ENCODE results near the gene CAMSAP1. TPM values are rescaled to one million over a fixed set of nuclear protein-coding genes. Genes with fewer than 3 reads are reported as not detected.
"Not testable (repeated sequence)": the region's sequence is repeated elsewhere in the genome, so short reads cannot be mapped to it uniquely, and the experiment has no call there.

CAMSAP1 gene, protein sequence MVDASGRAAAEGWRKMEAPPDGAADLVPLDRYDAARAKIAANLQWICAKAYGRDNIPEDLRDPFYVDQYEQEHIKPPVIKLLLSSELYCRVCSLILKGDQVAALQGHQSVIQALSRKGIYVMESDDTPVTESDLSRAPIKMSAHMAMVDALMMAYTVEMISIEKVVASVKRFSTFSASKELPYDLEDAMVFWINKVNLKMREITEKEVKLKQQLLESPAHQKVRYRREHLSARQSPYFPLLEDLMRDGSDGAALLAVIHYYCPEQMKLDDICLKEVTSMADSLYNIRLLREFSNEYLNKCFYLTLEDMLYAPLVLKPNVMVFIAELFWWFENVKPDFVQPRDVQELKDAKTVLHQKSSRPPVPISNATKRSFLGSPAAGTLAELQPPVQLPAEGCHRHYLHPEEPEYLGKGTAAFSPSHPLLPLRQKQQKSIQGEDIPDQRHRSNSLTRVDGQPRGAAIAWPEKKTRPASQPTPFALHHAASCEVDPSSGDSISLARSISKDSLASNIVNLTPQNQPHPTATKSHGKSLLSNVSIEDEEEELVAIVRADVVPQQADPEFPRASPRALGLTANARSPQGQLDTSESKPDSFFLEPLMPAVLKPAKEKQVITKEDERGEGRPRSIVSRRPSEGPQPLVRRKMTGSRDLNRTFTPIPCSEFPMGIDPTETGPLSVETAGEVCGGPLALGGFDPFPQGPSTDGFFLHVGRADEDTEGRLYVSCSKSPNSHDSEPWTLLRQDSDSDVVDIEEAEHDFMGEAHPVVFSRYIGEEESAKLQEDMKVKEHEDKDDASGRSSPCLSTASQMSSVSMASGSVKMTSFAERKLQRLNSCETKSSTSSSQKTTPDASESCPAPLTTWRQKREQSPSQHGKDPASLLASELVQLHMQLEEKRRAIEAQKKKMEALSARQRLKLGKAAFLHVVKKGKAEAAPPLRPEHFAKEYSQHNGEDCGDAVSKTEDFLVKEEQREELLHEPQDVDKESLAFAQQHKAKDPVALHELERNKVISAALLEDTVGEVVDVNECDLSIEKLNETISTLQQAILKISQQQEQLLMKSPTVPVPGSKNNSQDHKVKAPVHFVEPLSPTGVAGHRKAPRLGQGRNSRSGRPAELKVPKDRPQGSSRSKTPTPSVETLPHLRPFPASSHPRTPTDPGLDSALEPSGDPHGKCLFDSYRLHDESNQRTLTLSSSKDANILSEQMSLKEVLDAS (N-terminal part only)
- total RNA-seq: 22.9 and 25.2 TPM in 2 replicates

DNA sequence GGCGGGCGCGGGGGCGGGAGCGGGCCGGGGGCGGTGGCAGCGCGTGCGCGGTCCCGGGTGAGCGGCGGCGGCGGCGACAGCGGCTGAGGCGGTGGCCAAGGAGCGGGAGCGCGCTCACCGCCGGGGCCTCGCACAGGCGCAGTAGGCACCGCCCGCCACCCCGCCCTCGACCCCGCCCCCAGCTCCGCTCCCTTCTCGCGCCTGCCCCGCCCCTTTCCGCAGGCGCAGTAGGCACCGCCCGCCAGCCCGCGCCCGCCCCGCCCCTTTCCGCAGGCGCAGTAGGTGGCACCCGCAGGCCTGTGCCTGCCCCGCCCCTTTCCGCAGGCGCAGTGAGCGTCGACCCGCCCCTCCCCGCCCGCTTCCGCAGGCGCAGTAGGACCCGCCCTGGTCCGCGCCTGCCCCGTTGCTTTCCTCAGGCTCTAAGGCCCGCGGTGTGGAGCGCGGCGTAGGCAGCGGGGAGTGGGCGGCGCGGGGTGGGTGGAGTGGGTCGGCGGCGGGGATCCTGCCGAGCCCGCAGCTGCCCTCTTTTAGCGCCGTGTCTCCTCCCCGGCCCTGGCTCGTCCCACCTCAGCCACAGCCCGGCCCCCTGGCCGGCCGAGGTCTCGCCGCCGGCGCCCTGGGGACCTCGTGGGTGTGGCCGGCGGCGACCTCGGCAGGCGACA, at the start of gene CAMSAP1:
Gene CAMSAP1 (minus strand): TSS at position 116 of the 662 bp plus-strand sequence. CDS start 387 bp downstream, outside the sequence.
- intact Hi-C loops (cut with micrococcal nuclease): loop anchor here (1.0 to 10.0 kb wide), 13 partner anchors 20 to 1840 kb away; partner anchors contain the start of genes ARRDC1, BRD3, MRPL41 and NOTCH1

DNA sequence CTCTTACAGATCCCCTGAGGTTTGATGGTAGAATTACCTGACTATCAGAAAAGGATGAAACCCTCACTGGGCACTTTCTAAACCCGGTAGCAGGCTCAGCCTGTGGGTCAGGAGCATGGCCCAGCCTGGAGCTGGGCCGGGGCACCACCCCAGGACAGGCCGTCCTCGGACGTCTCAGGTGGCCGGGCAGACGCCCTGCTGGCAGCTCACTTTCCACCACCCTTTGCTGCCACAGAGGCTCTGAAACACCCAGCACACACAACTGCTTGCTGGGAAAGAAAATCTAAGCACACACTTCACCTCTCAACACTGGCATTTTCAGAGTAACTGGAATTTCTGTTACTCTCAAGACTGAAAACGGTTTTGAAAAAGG, 49.4 kb upstream of the CAMSAP1 start:
- intact Hi-C loops (cut with micrococcal nuclease): no loop called here

GRCh38 chr9:135955934-135956801, 48.8 kb upstream of the CAMSAP1 start:
- intact Hi-C loops (cut with micrococcal nuclease): no loop called here

- intact Hi-C loops (cut with micrococcal nuclease): no loop called here
Observed at GRCh38 chr9:135952664-135953206, 45.4 kb upstream of the CAMSAP1 start.

- intact Hi-C loops (cut with micrococcal nuclease): no loop called here
Observed at GRCh38 chr9:135951889-135952663, 44.7 kb upstream of the CAMSAP1 start.

DNA sequence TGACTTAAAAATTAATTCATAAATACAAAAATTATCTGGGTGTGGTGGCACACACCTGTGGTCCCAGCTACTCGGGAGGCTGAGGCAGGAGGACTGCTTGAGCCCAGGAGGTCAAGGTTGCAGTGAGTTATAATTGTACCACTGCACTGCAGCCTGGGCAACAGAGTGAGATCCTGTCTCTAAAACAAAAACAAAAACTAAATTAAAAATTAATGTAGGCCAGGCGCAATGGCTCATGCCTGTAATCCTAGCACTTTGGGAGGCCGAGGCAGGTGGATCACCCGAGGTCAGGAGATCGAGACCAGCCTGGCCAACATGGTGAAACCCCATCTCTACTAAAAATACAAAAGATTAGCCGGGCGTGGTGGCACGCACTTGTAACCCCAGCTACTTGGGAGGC, 44.0 kb upstream of the CAMSAP1 start:
- intact Hi-C loops (cut with micrococcal nuclease): not testable (repeated sequence)

DNA sequence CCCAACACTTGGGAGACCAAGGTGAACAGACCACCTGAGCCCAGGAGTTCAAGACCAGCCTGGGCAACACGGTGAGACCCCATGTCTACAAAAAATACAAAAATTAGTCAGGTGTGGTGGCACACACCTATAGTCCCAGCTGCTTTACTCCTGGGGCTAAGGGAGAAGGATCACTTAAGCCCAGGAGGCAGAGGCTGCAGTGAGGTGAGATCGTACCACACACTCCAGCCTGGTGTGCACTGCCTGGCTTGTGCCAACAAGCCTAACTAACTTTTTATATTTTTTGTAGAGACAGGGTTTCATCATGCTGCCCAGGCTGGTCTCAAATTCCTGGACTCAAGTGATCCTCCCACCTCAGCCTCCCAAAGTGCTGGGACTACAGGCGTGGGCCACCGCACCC, 43.5 kb upstream of the CAMSAP1 start:
- intact Hi-C loops (cut with micrococcal nuclease): not testable (repeated sequence)

GRCh38 chr9:135950135-135950682, 42.9 kb upstream of the CAMSAP1 start:
- intact Hi-C loops (cut with micrococcal nuclease): no loop called here

- intact Hi-C loops (cut with micrococcal nuclease): no loop called here
Observed at GRCh38 chr9:135949501-135950134, 42.3 kb upstream of the CAMSAP1 start.

DNA sequence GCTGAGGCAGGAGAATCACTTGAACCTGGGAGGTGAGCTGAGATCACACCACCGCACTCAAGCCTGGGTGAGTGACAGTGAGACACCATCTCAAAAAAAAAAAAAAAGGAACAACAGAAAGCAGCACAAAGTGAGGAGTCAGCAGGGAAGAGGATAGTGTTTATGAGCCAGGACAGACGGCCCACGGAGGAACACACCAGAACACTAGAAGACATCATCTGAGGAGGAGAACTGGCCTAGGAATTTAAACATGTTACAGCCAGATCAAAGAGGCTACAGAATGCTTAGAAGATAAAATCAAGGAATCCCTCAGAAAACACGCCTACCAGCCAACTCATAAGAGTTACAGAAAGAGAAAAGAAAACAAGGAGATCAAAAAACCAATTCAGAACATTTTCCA, 41.6 kb upstream of the CAMSAP1 start:
- intact Hi-C loops (cut with micrococcal nuclease): no loop called here

DNA sequence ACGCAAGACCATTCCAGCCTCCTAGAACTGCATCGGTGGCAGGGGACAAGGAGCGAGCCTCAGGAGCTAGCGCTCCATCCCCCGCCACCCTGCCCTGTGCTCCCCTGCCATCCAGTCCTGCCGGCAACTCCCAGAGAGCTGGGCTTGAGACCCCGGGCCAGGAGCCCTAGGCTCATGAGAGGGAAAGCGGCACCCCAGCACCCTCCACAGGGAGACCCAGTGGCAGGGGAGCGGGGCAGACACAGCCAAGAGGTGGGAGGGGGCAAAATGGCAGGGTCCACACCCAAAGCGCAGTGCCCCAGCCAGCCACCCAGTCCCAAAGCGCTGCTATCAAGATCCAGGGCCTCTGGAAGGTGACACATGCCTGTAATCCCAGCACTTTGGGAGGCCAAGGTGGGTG, 41.1 kb upstream of the CAMSAP1 start:
- intact Hi-C loops (cut with micrococcal nuclease): no loop called here

DNA sequence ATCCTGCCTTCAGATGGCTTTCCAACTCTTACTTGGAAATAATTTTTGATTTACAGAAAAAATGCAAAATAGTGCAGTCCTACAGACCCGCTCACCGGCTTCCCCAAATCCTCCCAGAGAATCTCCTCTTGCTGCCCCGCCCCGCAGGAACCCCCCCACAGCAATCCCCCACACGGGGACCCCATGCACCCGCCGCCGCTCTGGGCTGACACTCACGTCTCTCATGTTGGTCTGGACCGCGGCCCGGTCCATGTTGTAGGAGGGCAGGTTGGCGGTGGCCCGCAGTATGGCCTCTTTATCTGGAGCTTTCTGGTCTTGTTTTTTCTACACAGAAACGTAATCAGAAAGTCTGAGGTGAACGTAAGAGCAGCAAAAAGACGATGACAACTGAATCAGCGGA, 40.2 kb upstream of the CAMSAP1 start:
- intact Hi-C loops (cut with micrococcal nuclease): no loop called here

GRCh38 chr9:135947105-135947504, 39.8 kb upstream of the CAMSAP1 start:
- intact Hi-C loops (cut with micrococcal nuclease): not testable (repeated sequence)

DNA sequence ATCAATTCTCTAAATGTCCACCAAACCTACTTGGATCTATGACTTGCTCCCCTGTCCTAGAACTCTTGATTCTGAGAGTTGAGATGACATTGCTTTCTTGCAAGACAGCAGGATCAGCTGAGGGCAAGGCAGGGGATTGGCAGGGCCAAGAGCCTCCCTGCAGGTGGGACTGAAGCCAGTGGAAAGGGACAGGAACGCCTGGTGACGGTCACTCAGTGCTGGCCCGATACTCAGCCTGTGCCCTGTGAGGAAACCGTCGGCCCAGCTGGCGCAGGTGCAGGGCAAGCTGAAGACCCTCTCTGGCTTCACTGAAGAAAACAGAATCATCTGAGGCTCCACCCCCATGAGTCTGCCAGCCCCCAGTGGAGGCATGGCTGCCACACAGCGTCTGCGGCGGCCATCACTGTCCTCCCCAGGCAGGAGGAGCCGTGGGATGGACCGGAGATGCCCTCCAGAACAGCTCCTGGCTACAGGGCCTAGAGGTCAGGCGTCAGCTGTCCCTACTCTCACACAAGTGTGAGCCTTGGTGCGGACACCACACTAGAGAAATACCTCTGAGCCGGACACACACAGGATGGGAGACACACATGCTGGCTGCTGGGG, 39.1 kb upstream of the CAMSAP1 start:
- intact Hi-C loops (cut with micrococcal nuclease): no loop called here

DNA sequence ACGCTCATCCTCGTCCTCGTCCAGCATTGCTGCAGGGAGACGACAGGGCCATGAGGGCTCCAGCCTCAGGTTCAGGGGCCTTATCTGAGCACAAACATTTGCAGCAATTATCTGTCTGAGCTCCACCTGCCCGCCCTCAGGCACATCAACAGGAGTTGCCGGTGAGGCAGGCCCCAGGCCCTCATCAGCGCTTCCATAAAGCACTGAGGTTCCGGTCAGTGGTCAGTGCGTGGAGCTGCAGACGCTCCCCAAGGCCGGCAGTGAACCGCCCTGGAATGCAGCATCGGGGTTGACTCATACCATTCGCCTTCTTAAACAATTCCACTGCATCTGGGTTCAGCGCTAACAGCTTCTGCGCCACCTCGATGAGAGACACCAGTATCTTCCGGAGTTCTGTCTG, 38.6 kb upstream of the CAMSAP1 start:
- intact Hi-C loops (cut with micrococcal nuclease): no loop called here

DNA sequence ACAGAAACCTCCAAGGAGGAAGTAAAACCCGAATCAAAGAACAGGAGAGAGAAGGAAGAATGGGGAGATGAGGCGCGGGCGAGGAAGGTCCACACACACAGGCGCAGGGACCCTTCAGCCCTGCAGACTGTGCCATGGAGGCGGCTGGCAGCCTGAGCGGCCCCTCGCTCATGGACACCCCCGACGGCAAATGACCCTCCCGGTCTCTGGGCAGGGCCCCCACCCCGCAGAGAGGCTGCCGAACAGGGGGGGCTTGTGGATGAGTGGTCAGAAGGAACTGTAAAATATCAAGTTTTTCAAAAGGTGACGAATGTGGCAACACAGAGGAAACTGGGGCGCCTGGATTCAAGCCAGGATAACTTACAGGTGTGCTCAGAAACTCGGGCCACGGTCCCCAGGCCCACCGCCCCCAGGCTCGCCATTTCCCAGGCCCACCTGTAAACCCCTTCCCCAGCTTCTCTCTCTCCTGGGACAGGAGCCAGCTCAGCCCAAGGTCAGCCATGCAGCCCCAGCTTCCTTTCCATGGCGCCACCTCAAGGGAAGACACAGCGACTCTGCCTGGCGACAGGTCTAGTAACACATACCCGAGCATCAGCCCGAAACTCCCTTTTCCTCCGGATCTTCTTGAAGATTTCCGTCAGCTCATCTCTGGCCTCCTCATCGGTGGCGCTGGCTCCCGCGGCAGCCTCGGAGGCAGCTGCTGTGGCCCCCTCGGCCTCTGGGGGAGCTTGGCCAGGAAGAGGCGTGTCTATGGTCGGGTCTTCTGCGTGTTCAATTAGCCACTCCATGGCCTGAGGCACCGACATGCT, 37.3 kb upstream of the CAMSAP1 start:
- intact Hi-C loops (cut with micrococcal nuclease): no loop called here

- intact Hi-C loops (cut with micrococcal nuclease): not testable (repeated sequence)
Observed at GRCh38 chr9:135943604-135944003, 36.3 kb upstream of the CAMSAP1 start.

Data from T-helper 1 cell treated with Interleukin-12 subunit alpha and Interleukin-12 subunit beta and Interleukin-4 antibody, amounts not matched to agents 30 ng/mL and 1 ng/mL, for 36 hours (primary cell).